ENCODE data around the gene SHD. TPM values are rescaled to one million over a fixed set of nuclear protein-coding genes. Genes with fewer than 3 reads are reported as not detected.

Gene SHD
- total RNA-seq, 1 experiment from 2014 or later, result 3.5 TPM

- POLR2A ChIA-PET, result no interaction called here
- Histone ChIP-seq H3K4me1 (no peaks in the 10 kb centered on the region), H3K36me3 (ENCODE audit: control insufficient read depth, insufficient read depth, low read length) (no peaks in the 10 kb centered on the region), H3K27me3 (replicated peaks; ENCODE audit: control insufficient read depth, insufficient read depth, low read length) (no peaks in the 10 kb centered on the region), H3K9me3 (no peaks in the 10 kb centered on the region), H3K4me3 (ENCODE audit: low read depth, low read length) (no peak overlapping the region)
- no peak for DNase-seq
- Mint-ChIP-seq H3K27me3 (ENCODE audit: insufficient read depth, unreplicated experiment) (no peaks in the 10 kb centered on the region), H3K4me3 (ENCODE audit: unreplicated experiment) (peak overlapping the region; percentile 62), H3K9me3 (ENCODE audit: unreplicated experiment) (no peaks in the 10 kb centered on the region), H3K4me1 (ENCODE audit: low read depth, unreplicated experiment) (peaks cover 10% of the 10 kb centered on the region), H3K27ac (ENCODE audit: unreplicated experiment) (no peak overlapping the region), H3K36me3 (ENCODE audit: insufficient read depth, unreplicated experiment) (no peaks in the 10 kb centered on the region)
- TF ChIP-seq, protein P1, sequence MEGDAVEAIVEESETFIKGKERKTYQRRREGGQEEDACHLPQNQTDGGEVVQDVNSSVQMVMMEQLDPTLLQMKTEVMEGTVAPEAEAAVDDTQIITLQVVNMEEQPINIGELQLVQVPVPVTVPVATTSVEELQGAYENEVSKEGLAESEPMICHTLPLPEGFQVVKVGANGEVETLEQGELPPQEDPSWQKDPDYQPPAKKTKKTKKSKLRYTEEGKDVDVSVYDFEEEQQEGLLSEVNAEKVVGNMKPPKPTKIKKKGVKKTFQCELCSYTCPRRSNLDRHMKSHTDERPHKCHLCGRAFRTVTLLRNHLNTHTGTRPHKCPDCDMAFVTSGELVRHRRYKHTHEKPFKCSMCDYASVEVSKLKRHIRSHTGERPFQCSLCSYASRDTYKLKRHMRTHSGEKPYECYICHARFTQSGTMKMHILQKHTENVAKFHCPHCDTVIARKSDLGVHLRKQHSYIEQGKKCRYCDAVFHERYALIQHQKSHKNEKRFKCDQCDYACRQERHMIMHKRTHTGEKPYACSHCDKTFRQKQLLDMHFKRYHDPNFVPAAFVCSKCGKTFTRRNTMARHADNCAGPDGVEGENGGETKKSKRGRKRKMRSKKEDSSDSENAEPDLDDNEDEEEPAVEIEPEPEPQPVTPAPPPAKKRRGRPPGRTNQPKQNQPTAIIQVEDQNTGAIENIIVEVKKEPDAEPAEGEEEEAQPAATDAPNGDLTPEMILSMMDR (IDR thresholded peaks at IDR 0.05; ENCODE audit: insufficient read depth in 1 of 2, low read depth in 1 of 2, low read length in 1 of 2, severe bottlenecking in 1 of 2, unreplicated experiment in 1 of 2), result no peak
- CTCF ChIA-PET, result interaction anchor here (0.6 kb wide), 1 partner anchor 38 kb away, joined by 3 read pairs; the partner anchor contains the start of gene MPND
- intact Hi-C loops (cut with micrococcal nuclease; ENCODE audit: unreplicated experiment), result no loop called here
- BruUV-seq (replicated peaks), result no TSS peak
These were observed 26.2 kb downstream of the SHD start for GRCh38 chr19:4305257-4305612.

DNA sequence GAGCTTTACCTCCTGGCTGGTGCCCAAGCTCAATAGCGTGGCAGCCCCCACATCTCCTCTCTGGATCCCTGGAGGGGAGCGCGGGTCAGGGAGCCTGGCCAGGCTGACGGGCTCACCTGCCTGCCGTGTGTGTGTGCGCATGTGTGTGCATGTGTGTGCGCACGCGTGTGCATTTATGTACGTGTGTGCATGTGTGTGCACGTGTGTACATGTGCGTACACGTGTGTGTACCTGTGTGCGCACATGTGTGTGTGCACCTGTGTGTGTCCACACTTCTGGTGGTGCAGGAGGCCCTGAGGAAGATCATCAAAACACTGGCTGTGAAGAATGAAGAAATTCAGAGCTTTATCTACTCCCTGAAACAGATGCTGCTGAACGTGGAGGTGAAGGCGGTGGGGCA lies 26.6 kb downstream of the SHD start:
- intact Hi-C loops (cut with micrococcal nuclease; ENCODE audit: unreplicated experiment), result no loop called here
- TF ChIP-seq, protein P1 (IDR thresholded peaks at IDR 0.05; ENCODE audit: insufficient read depth in 1 of 2, low read depth in 1 of 2, low read length in 1 of 2, severe bottlenecking in 1 of 2, unreplicated experiment in 1 of 2), result no peak
- CTCF ChIA-PET, result no interaction called here

GRCh38 chr19:4310247-4311121 lies 31.4 kb downstream of the SHD start:
- H3K4me3 Mint-ChIP-seq (ENCODE audit: unreplicated experiment), result no peak overlapping the region
- H3K4me1 Mint-ChIP-seq (ENCODE audit: low read depth, unreplicated experiment), result no peaks in the 10 kb centered on the region
- TF ChIP-seq, protein P1 (IDR thresholded peaks at IDR 0.05; ENCODE audit: insufficient read depth in 1 of 2, low read depth in 1 of 2, low read length in 1 of 2, severe bottlenecking in 1 of 2, unreplicated experiment in 1 of 2), result no peak
- H3K27ac Mint-ChIP-seq (ENCODE audit: unreplicated experiment), result no peak overlapping the region
- peak in 1 of 2 experiments; percentile 50 for DNase-seq
- H3K4me3 ChIP-seq (ENCODE audit: low read depth, low read length), result no peak overlapping the region
- H3K36me3 Mint-ChIP-seq (ENCODE audit: insufficient read depth, unreplicated experiment), result no peaks in the 10 kb centered on the region
- intact Hi-C loops (cut with micrococcal nuclease; ENCODE audit: unreplicated experiment), result no loop called here
- CTCF ChIA-PET, result no interaction called here
- no TSS peak for BruUV-seq (replicated peaks)
- POLR2A ChIA-PET, result no interaction called here
- no peaks in the 10 kb centered on the region for H3K9me3 Mint-ChIP-seq (ENCODE audit: unreplicated experiment)
- no peaks in the 10 kb centered on the region for H3K27me3 ChIP-seq (replicated peaks; ENCODE audit: control insufficient read depth, insufficient read depth, low read length)
- no peaks in the 10 kb centered on the region for H3K4me1 ChIP-seq
- H3K9me3 ChIP-seq, result no peaks in the 10 kb centered on the region
- no peaks in the 10 kb centered on the region for H3K36me3 ChIP-seq (ENCODE audit: control insufficient read depth, insufficient read depth, low read length)
- no peaks in the 10 kb centered on the region for H3K27me3 Mint-ChIP-seq (ENCODE audit: insufficient read depth, unreplicated experiment)

More for the DNA sequence above, 26.6 kb downstream of the SHD start:
- Histone ChIP-seq H3K9me3 (no peaks in the 10 kb centered on the region), H3K4me3 (ENCODE audit: low read depth, low read length) (no peak overlapping the region), H3K27me3 (replicated peaks; ENCODE audit: control insufficient read depth, insufficient read depth, low read length) (no peaks in the 10 kb centered on the region), H3K36me3 (ENCODE audit: control insufficient read depth, insufficient read depth, low read length) (no peaks in the 10 kb centered on the region), H3K4me1 (no peaks in the 10 kb centered on the region)
- Mint-ChIP-seq H3K27ac (ENCODE audit: unreplicated experiment) (no peak overlapping the region), H3K9me3 (ENCODE audit: unreplicated experiment) (no peaks in the 10 kb centered on the region), H3K4me1 (ENCODE audit: low read depth, unreplicated experiment) (peaks cover 10% of the 10 kb centered on the region), H3K27me3 (ENCODE audit: insufficient read depth, unreplicated experiment) (no peaks in the 10 kb centered on the region), H3K36me3 (ENCODE audit: insufficient read depth, unreplicated experiment) (no peaks in the 10 kb centered on the region), H3K4me3 (ENCODE audit: unreplicated experiment) (peak overlapping the region; percentile 62)
- no peak for DNase-seq
- no TSS peak for BruUV-seq (replicated peaks)
- POLR2A ChIA-PET, result no interaction called here
